Measurements from ENCODE around the gene TM9SF1.
"Not testable (repeated sequence)": the region's sequence is repeated elsewhere in the genome, so short reads cannot be mapped to it uniquely, and the experiment has no call there.

The TM9SF1 gene

GRCh38 chr14:24224618-24225071 is 29.4 kb upstream of the TM9SF1 start:
- peak; percentile 77 to 82 for DNase-seq (ENCODE audit: low read depth in 2 of 2)

GRCh38 chr14:24222987-24223386 is 27.7 kb upstream of the TM9SF1 start:
- not testable (repeated sequence) for DNase-seq (ENCODE audit: low read depth in 2 of 2)

- no peak for DNase-seq (ENCODE audit: low read depth in 2 of 2)
Observed at GRCh38 chr14:24219521-24219920, 24.3 kb upstream of the TM9SF1 start.

- DNase-seq (ENCODE audit: low read depth in 2 of 2) = no peak
Observed at GRCh38 chr14:24219080-24219479, 23.8 kb upstream of the TM9SF1 start.

- DNase-seq (ENCODE audit: low read depth in 2 of 2) = not testable (repeated sequence)
Observed at GRCh38 chr14:24216876-24217275, 21.6 kb upstream of the TM9SF1 start.

- DNase-seq (ENCODE audit: low read depth in 2 of 2) = no peak
Observed at GRCh38 chr14:24216345-24216699, 21.1 kb upstream of the TM9SF1 start.

- peak; percentile 50 to 62 for DNase-seq (ENCODE audit: low read depth in 2 of 2)
Observed at GRCh38 chr14:24215495-24216344, 20.5 kb upstream of the TM9SF1 start, which contains the start of gene MDP1. MDP1 (minus strand) TSS chr14:24216066; CDS start chr14:24215955, 111 bp downstream.

- DNase-seq (ENCODE audit: low read depth in 2 of 2) = no peak
Observed at GRCh38 chr14:24213866-24214662, 18.8 kb upstream of the TM9SF1 start.

- DNase-seq (ENCODE audit: low read depth in 2 of 2) = peak; percentile 96 to 97
Observed at GRCh38 chr14:24212924-24213865, 18.0 kb upstream of the TM9SF1 start, which contains the start of gene CHMP4A. CHMP4A (minus strand) TSS chr14:24213488; CDS start chr14:24213439, 49 bp downstream.

GRCh38 chr14:24211311-24211710 is 16.1 kb upstream of the TM9SF1 start:
- no peak for DNase-seq (ENCODE audit: low read depth in 2 of 2)

GRCh38 chr14:24207625-24208024 is 12.4 kb upstream of the TM9SF1 start:
- no peak for DNase-seq (ENCODE audit: low read depth in 2 of 2)

- DNase-seq (ENCODE audit: low read depth in 2 of 2) = no peak
Observed at GRCh38 chr14:24207104-24207551, 11.9 kb upstream of the TM9SF1 start.

- no peak for DNase-seq (ENCODE audit: low read depth in 2 of 2)
Observed at GRCh38 chr14:24206260-24207103, 11.2 kb upstream of the TM9SF1 start.

GRCh38 chr14:24204163-24205146 is 9.2 kb upstream of the TM9SF1 start:
- no peak for DNase-seq (ENCODE audit: low read depth in 2 of 2)

- not testable (repeated sequence) for DNase-seq (ENCODE audit: low read depth in 2 of 2)
Observed at GRCh38 chr14:24203249-24203886, 8.1 kb upstream of the TM9SF1 start.

- not testable (repeated sequence) for DNase-seq (ENCODE audit: low read depth in 2 of 2)
Observed at GRCh38 chr14:24202538-24202937, 7.3 kb upstream of the TM9SF1 start.

- no peak for DNase-seq (ENCODE audit: low read depth in 2 of 2)
Observed at GRCh38 chr14:24198814-24199524, 3.7 kb upstream of the TM9SF1 start.

- no peak for DNase-seq (ENCODE audit: low read depth in 2 of 2)
Observed at GRCh38 chr14:24197056-24197450, 1.8 kb upstream of the TM9SF1 start.

Measured in fibroblast of skin of left quadriceps (primary cell).